DOHH2 (cell line): ENCODE measurements around the gene ACAN.

Source experiments
- H3F3A ChIP-seq: fragments of 200-600 bp; sonication (generic), shearing (Covaris generic); 2 replicates; pipeline ENCODE4 v1.6.0; 2016; ENCODE audit warnings: antibody characterized with exemption, mild to moderate bottlenecking; ENCODE audit not compliant: control insufficient read depth, insufficient read depth
- H3K27ac ChIP-seq: fragments of 200-600 bp; sonication (generic); 2 replicates; pipeline ENCODE4 v1.5.1; 2014; ENCODE audit warnings: low read depth, mild to moderate bottlenecking, low read length, moderate library complexity
- H3K27me3 ChIP-seq: fragments of 200-600 bp; sonication (generic); 2 replicates; pipeline ENCODE4 v1.6.1; 2014; ENCODE audit warnings: mild to moderate bottlenecking, low read length, mixed read lengths; ENCODE audit not compliant: control insufficient read depth
- H3K36me3 ChIP-seq: fragments of 200-600 bp; sonication (generic); 2 replicates; pipeline ENCODE4 v1.6.1; 2014; ENCODE audit warnings: mild to moderate bottlenecking, low read length, moderate library complexity, mixed read lengths; ENCODE audit not compliant: control insufficient read depth
- H3K4me1 ChIP-seq: fragments of 200-600 bp; sonication (generic); 2 replicates; pipeline ENCODE4 v1.6.1; 2014; ENCODE audit warnings: mild to moderate bottlenecking, low read length, mixed read lengths; ENCODE audit not compliant: control insufficient read depth
- H3K4me2 ChIP-seq: fragments of 200-600 bp; sonication (generic); 2 replicates; pipeline ENCODE4 v1.6.0; 2014; ENCODE audit warnings: mild to moderate bottlenecking, low read length, moderate library complexity
- H3K4me3 ChIP-seq: fragments of 200-600 bp; sonication (generic); 2 replicates; pipeline ENCODE4 v1.5.1; 2014; ENCODE audit warnings: mild to moderate bottlenecking, low read length, mixed read lengths
- H3K79me2 ChIP-seq: fragments of 200-600 bp; sonication (generic); 2 replicates; pipeline ENCODE4 v1.6.1; 2014; ENCODE audit warnings: mild to moderate bottlenecking, low read length, mixed read lengths; ENCODE audit not compliant: control insufficient read depth
- H3K9me2 ChIP-seq: fragments of 200-600 bp; sonication (generic); replicated peaks from 2 replicates; pipeline ENCODE4 v1.6.1; 2014; ENCODE audit warnings: mild to moderate bottlenecking, low read length, mixed read lengths; ENCODE audit not compliant: control insufficient read depth
- H3K9me3 ChIP-seq: fragments of 200-600 bp; sonication (generic); 2 replicates; pipeline ENCODE4 v1.6.1; 2014; ENCODE audit warnings: antibody characterized with exemption, low read length, mixed read lengths; ENCODE audit not compliant: control insufficient read depth, insufficient read depth
- H4K20me1 ChIP-seq: fragments of 200-600 bp; sonication (generic); 2 replicates; pipeline ENCODE4 v1.6.0; 2014; ENCODE audit warnings: low read depth, mild to moderate bottlenecking, antibody characterized with exemption, low read length, moderate library complexity; ENCODE audit not compliant: control insufficient read depth, insufficient read depth
- EZH2phosphoT487 ChIP-seq: fragments of 200-600 bp; sonication (generic); IDR thresholded peaks from 2 replicates; pipeline ENCODE4 v1.6.1; 2017; ENCODE audit warnings: borderline replicate concordance, mild to moderate bottlenecking, antibody characterized with exemption, low read length, moderate library complexity, mixed read lengths
- TF ChIP-seq, protein P1 (sequence below): fragments of 200-600 bp; sonication (generic); IDR thresholded peaks from one replicate; pipeline ENCODE4 v1.5.1; 2014; ENCODE audit warnings: antibody characterized with exemption, mild to moderate bottlenecking, low read depth, low read length; ENCODE audit not compliant: poor library complexity, severe bottlenecking

ACAN gene

DNA sequence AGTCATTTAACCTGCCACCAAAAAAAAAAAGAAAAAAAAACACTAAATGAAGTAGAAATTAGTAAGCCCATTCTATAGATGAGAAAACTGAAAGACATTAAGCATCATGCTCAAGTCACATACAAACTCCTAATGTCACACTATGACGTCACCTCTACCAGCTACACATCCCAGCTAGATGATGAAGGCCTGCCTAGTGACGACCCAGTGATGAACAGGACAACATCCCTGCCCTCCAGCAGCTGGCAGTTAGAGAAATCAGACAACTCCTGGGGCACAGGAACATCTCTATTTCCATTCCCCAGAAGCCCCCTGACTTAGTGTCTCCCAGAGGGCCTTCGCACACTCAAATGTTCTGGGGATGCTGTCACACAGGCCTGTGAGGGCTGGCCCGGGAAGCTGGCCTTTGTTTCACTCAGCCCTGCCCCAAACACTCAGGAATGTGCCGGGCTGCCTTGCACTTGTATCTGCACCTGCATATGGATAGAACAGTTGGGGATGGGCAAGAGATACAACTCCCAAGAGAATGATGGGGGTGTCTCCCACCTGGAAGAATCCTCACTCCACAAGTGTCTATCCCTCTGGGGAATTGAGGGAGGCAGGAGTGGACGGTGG lies 99.1 kb downstream of the ACAN start:
- H3K79me2 ChIP-seq, result no peaks in the 10 kb centered on the region
- no peak overlapping the region for H3K4me2 ChIP-seq
- TF ChIP-seq, protein P1, sequence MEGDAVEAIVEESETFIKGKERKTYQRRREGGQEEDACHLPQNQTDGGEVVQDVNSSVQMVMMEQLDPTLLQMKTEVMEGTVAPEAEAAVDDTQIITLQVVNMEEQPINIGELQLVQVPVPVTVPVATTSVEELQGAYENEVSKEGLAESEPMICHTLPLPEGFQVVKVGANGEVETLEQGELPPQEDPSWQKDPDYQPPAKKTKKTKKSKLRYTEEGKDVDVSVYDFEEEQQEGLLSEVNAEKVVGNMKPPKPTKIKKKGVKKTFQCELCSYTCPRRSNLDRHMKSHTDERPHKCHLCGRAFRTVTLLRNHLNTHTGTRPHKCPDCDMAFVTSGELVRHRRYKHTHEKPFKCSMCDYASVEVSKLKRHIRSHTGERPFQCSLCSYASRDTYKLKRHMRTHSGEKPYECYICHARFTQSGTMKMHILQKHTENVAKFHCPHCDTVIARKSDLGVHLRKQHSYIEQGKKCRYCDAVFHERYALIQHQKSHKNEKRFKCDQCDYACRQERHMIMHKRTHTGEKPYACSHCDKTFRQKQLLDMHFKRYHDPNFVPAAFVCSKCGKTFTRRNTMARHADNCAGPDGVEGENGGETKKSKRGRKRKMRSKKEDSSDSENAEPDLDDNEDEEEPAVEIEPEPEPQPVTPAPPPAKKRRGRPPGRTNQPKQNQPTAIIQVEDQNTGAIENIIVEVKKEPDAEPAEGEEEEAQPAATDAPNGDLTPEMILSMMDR, result no peak
- no peak for TF ChIP-seq EZH2phosphoT487
- no peaks in the 10 kb centered on the region for H3K9me3 ChIP-seq
- H3K27ac ChIP-seq, result no peak overlapping the region
- H4K20me1 ChIP-seq, result no peaks in the 10 kb centered on the region
- no peaks in the 10 kb centered on the region for H3K9me2 ChIP-seq
- no peaks in the 10 kb centered on the region for H3F3A ChIP-seq
- no peaks in the 10 kb centered on the region for H3K27me3 ChIP-seq
- H3K4me3 ChIP-seq, result no peak overlapping the region
- no peaks in the 10 kb centered on the region; the same call in 1 of the 2 replicates for H3K4me1 ChIP-seq
- H3K36me3 ChIP-seq, result no peaks in the 10 kb centered on the region

DNA sequence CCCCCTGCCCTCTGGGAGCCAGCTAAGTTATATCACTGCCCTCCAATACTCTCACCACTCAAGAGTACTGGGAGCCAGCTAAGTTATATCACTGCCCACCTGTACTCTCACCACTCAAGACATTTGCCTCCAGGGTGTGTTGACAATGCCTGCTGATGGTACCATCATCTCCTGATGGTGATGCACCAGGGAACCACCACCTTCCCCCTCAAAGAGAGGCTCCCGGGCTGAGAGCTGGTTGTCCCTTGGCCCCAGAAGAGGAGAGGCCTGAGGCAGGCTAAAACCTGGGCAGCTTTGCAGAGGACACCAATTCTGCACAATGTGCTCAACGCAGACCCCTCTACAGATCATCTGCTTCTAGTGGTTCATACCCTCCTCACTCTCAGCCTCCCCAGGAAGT lies 99.6 kb downstream of the ACAN start:
- H3K27ac ChIP-seq, result no peak overlapping the region
- no peaks in the 10 kb centered on the region for H3K79me2 ChIP-seq
- no peaks in the 10 kb centered on the region for H3K9me2 ChIP-seq
- H3K4me1 ChIP-seq, result no peaks in the 10 kb centered on the region
- H3K9me3 ChIP-seq, result no peaks in the 10 kb centered on the region
- TF ChIP-seq EZH2phosphoT487, result no peak
- TF ChIP-seq, protein P1, result no peak
- H3K27me3 ChIP-seq, result no peaks in the 10 kb centered on the region
- no peaks in the 10 kb centered on the region for H3F3A ChIP-seq
- H3K36me3 ChIP-seq, result no peaks in the 10 kb centered on the region
- no peak overlapping the region for H3K4me2 ChIP-seq
- H4K20me1 ChIP-seq, result no peaks in the 10 kb centered on the region
- no peak overlapping the region for H3K4me3 ChIP-seq

DNA sequence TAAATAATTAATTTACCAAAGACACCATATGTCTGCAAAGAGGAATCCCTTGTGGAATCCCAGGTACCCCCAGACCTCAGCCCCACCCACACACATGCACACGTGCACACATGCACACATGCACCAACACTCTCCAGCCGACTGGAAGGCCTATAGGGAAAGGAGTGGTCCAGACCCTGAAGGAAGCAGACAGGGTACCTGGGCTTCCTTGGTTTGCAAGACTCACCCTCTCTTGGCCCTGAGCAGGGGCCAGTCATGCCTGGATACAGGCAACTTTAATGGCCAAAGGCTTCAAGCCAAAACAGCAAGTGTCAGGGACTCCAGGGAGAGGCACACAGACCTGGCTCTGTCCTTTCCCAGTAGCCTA lies 101.0 kb downstream of the ACAN start:
- no peak overlapping the region for H3K27ac ChIP-seq
- H3K4me2 ChIP-seq, result no peak overlapping the region
- no peaks in the 10 kb centered on the region for H3K9me2 ChIP-seq
- H3K4me3 ChIP-seq, result no peak overlapping the region
- no peaks in the 10 kb centered on the region for H4K20me1 ChIP-seq
- no peaks in the 10 kb centered on the region for H3K9me3 ChIP-seq
- no peaks in the 10 kb centered on the region for H3K4me1 ChIP-seq
- H3K27me3 ChIP-seq, result no peaks in the 10 kb centered on the region
- no peaks in the 10 kb centered on the region for H3K79me2 ChIP-seq
- TF ChIP-seq, protein P1, result no peak
- TF ChIP-seq EZH2phosphoT487, result no peak
- H3K36me3 ChIP-seq, result no peaks in the 10 kb centered on the region
- no peaks in the 10 kb centered on the region for H3F3A ChIP-seq
